Germinal center (tissue), 1 donor: ENCODE results near the gene C12orf57.

ENCODE experiments used
- DNase-seq: peaks from one replicate; pipeline ENCODE4 v3.0.0; 2012; ENCODE audit warnings: mixed read lengths, low spot score

C12orf57 gene

GRCh38 chr12:6917491-6918231 lies 26.2 kb upstream of the C12orf57 start:
- DNase-seq, result no peak

DNA sequence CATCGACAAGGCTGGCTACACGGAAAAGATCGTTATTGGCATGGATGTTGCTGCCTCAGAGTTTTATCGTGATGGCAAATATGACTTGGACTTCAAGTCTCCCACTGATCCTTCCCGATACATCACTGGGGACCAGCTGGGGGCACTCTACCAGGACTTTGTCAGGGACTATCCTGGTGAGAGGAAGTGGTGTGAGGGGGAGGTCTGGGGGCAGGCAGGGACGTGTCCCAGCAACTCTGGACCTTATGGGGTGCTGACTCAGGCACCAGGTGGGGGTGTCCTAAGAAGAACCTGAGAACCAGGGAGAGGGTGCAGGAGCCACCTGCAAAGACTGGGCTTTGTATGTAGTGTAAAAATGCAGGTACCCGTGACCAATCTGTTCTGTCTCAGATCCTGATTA lies 24.2 kb upstream of the C12orf57 start:
- no peak for DNase-seq

GRCh38 chr12:6921539-6921938 lies 22.3 kb upstream of the C12orf57 start:
- no peak for DNase-seq

GRCh38 chr12:6921996-6922946 lies 21.6 kb upstream of the C12orf57 start:
- DNase-seq, result peak; percentile 82

DNA sequence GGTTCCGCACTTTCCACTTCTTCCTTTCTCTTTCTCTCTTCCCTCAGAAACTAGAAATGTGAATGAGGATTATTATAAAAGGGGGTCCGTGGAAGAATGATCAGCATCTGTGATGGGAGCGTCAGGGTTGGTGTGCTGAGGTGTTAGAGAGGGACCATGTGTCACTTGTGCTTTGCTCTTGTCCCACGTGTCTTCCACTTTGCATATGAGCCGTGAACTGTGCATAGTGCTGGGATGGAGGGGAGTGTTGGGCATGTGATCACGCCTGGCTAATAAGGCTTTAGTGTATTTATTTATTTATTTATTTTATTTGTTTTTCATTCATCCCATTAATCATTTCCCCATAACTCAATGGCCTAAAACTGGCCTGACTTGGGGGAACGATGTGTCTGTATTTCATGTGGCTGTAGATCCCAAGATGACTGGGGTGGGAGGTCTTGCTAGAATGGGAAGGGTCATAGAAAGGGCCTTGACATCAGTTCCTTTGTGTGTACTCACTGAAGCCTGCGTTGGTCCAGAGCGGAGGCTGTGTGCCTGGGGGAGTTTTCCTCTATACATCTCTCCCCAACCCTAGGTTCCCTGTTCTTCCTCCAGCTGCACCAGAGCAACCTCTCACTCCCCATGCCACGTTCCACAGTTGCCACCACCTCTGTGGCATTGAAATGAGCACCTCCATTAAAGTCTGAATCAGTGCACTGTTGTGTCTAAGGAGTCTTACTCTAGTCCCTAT lies 20.7 kb upstream of the C12orf57 start:
- peak; percentile 70 for DNase-seq

DNA sequence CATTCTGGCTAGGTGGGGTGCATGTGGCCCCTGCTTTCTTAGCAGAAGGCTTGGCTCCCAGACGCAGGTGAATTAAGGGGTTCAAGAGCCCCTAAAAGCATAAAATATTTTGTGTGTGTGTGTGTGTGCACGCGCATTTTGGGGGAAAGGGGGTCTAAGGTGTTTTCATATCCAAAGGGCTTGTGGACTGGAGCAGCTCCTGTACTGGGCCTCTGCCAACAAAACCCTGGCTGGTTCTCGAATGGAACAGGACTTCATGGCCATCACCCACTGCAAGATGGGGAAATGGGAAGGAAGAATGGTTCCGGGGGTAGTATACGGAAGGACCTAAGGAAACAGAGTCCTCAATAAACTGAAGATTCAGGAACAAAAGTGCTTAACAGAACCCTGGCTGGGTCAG lies 20.0 kb upstream of the C12orf57 start:
- no peak for DNase-seq

- no peak for DNase-seq
Observed at GRCh38 chr12:6925239-6925539, 18.6 kb upstream of the C12orf57 start.

DNA sequence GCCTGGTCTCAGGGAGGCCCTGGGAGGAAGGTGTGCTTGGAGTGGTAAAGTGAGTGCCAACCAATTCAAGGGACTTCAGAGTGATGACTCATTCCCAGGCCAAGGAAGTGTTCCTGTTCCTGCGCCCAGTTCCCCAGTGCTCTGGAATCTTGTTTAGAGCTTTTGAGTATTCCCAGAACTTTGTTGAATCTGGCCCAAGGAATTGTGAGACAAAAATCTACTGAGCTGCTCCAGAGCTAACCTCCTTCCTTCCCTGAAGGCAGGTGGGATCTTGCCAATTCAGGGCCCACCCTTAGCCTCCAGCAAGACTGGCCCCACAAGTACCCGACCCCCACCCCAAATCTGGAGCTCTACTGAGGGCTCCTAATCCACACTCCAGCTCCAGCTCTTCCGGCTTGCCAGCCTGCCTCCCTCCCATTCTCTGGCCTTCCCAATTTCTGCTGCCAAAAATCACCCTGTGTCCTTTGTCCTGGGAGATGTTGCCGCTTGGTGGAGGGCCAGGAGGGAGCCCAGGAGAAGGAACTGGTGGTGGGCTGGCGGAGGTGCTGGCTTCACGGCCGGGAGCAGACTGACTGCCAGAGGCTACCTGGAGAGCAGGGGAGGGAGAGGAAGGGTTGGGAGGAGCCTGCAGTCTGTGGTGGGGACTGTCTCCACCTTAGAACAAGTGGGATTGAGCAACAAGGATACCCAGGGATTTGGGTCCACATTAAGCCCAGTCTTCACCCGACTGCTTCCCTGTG lies 18.1 kb upstream of the C12orf57 start:
- DNase-seq, result no peak

- no peak for DNase-seq
Observed at GRCh38 chr12:6927379-6928021, 16.3 kb upstream of the C12orf57 start, which contains the start of gene ATN1. Gene ATN1 (plus strand): TSS chr12:6927959. CDS start chr12:6934002, 6,043 bp downstream.

GRCh38 chr12:6928022-6928702 lies 15.7 kb upstream of the C12orf57 start:
- DNase-seq, result no peak

- no peak for DNase-seq
Observed at GRCh38 chr12:6928703-6929407, 15.0 kb upstream of the C12orf57 start.

GRCh38 chr12:6929466-6930452 lies 14.1 kb upstream of the C12orf57 start:
- no peak for DNase-seq

DNA sequence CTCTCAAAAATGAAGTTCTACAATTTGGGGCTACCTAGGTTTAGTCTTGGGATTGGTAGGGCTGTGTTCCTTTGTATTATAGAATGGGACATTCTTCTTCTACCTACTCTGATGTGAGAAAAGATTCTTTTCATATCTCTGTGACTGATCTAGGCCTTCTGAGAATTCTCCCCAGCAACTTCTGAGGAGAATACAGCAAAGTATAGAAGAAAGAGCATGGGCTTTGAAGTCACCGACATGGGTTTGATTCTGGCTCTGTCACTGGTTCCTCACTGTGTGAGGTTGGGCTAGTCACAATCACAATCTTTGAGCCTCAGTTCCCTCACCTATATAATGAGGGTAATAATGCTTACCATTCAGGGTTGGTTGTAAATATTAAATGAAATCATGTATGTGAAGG lies 11.1 kb upstream of the C12orf57 start:
- DNase-seq, result no peak

DNA sequence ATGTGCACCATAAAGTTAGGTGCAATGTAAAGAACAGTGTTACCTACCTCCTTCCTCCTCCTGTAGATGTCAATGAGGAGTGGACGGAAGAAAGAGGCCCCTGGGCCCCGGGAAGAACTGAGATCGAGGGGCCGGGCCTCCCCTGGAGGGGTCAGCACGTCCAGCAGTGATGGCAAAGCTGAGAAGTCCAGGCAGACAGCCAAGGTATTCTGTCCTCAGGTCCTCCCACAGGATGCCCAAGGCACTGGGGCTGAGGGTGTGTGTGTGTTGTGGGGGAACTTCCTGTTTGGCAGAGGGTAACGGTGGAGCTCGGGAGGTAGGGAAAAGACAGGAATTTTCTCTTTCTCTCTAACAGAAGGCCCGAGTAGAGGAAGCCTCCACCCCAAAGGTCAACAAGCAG lies 9.7 kb upstream of the C12orf57 start:
- DNase-seq, result no peak

DNA sequence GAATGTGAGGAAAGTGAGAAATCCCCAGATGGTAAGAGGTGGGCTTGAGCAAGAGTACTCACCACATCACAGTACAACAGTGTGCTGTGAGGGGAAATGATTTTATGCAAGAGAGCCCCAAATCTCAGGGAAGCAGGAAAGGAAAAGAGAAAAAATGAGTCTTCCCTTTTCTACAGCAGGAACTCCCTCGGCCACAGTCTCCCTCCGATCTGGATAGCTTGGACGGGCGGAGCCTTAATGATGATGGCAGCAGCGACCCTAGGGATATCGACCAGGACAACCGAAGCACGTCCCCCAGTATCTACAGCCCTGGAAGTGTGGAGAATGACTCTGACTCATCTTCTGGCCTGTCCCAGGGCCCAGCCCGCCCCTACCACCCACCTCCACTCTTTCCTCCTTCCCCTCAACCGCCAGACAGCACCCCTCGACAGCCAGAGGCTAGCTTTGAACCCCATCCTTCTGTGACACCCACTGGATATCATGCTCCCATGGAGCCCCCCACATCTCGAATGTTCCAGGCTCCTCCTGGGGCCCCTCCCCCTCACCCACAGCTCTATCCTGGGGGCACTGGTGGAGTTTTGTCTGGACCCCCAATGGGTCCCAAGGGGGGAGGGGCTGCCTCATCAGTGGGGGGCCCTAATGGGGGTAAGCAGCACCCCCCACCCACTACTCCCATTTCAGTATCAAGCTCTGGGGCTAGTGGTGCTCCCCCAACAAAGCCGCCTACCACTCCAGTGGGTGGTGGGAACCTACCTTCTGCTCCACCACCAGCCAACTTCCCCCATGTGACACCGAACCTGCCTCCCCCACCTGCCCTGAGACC lies 8.2 kb upstream of the C12orf57 start:
- DNase-seq, result no peak

DNA sequence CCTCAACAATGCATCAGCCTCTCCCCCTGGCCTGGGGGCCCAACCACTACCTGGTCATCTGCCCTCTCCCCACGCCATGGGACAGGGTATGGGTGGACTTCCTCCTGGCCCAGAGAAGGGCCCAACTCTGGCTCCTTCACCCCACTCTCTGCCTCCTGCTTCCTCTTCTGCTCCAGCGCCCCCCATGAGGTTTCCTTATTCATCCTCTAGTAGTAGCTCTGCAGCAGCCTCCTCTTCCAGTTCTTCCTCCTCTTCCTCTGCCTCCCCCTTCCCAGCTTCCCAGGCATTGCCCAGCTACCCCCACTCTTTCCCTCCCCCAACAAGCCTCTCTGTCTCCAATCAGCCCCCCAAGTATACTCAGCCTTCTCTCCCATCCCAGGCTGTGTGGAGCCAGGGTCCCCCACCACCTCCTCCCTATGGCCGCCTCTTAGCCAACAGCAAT lies 7.6 kb upstream of the C12orf57 start:
- no peak for DNase-seq

DNA sequence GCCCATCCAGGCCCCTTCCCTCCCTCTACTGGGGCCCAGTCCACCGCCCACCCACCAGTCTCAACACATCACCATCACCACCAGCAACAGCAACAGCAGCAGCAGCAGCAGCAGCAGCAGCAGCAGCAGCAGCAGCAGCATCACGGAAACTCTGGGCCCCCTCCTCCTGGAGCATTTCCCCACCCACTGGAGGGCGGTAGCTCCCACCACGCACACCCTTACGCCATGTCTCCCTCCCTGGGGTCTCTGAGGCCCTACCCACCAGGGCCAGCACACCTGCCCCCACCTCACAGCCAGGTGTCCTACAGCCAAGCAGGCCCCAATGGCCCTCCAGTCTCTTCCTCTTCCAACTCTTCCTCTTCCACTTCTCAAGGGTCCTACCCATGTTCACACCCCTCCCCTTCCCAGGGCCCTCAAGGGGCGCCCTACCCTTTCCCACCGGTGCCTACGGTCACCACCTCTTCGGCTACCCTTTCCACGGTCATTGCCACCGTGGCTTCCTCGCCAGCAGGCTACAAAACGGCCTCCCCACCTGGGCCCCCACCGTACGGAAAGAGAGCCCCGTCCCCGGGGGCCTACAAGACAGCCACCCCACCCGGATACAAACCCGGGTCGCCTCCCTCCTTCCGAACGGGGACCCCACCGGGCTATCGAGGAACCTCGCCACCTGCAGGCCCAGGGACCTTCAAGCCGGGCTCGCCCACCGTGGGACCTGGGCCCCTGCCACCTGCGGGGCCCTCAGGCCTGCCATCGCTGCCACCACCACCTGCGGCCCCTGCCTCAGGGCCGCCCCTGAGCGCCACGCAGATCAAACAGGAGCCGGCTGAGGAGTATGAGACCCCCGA lies 7.0 kb upstream of the C12orf57 start:
- peak; percentile 58 for DNase-seq
